Measurements from ENCODE around the gene PPP2R2D.
"Not testable (repeated sequence)": the region's sequence is repeated elsewhere in the genome, so short reads cannot be mapped to it uniquely, and the experiment has no call there.

Gene PPP2R2D

DNA sequence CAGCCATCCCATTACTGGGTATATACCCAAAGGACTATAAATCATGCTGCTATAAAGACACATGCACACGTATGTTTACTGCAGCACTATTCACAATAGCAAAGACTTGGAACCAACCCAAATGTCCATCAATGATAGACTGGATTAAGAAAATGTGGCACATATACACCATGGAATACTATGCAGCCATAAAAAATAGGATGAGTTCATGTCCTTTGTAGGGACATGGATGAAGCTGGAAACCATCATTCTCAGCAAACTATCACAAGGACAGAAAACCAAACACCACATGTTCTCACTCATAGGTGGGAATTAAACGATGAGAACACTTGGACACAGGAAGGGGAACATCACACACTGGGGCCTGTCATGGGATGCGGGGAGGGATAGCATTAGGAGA, 87.0 kb downstream of the PPP2R2D start:
- not testable (repeated sequence) for H3K27ac Mint-ChIP-seq; H3K36me3 Mint-ChIP-seq; H3K4me1 Mint-ChIP-seq; H3K27me3 Mint-ChIP-seq; ATAC-seq (replicated peaks); H3K9me3 Mint-ChIP-seq; H3K4me3 Mint-ChIP-seq; DNase-seq

DNA sequence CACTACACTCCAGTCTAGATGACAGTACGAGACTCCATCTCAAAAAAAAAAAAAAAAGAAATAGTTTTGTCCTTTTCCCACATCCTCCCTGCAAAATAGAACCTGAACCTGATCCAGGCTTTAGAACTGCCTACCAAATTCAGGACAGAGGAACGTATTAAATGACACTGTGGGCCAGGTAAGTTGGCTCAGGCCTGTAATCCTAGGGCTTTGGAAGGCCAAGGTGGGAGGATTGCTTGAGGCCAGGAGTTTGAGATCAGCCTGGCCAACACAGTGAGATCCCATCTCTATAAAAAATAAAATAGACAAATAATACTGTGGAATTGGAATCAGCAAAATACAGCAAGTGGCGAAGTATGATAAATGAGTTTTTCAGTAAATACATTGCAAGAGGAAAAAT, 90.9 kb downstream of the PPP2R2D start:
- Mint-ChIP-seq H3K36me3 (peaks cover 0 to 4% of the 10 kb centered on the region in 2 donors), H3K4me3 (no peak overlapping the region), H3K27me3 (peaks cover 4 to 5% of the 10 kb centered on the region in 2 donors), H3K27ac (no peak overlapping the region), H3K9me3 (peaks cover 0 to 2% of the 10 kb centered on the region in 2 donors), H3K4me1 (no peaks in the 10 kb centered on the region)
- no peak for ATAC-seq (replicated peaks)
- no peak for DNase-seq

DNA sequence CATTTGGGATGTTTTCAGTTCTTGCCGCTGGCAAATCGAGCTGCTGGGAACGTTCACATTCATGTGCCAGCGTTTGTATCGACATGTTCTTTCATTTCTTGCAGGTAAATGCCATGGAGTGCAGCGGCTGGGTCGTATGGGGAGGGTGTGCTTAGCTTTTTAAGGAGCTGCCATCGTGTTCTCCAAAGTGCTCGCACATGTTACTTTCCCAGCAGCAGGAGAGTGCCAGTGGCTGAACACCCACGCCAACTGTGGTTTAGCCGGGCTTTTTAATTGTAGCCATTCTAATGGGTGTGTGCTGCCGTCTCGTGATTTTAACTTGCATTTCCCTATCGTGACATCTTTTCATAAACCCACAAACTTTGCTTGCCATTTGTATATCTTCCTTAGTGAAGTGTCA, 92.5 kb downstream of the PPP2R2D start:
- Mint-ChIP-seq H3K4me1 (no peaks in the 10 kb centered on the region), H3K27me3 (peaks cover 5 to 6% of the 10 kb centered on the region in 2 donors), H3K27ac (no peak overlapping the region), H3K36me3 (peaks cover 0 to 5% of the 10 kb centered on the region in 2 donors), H3K4me3 (no peak overlapping the region), H3K9me3 (no peaks in the 10 kb centered on the region)
- ATAC-seq (replicated peaks) (no peak), DNase-seq (no peak)

DNA sequence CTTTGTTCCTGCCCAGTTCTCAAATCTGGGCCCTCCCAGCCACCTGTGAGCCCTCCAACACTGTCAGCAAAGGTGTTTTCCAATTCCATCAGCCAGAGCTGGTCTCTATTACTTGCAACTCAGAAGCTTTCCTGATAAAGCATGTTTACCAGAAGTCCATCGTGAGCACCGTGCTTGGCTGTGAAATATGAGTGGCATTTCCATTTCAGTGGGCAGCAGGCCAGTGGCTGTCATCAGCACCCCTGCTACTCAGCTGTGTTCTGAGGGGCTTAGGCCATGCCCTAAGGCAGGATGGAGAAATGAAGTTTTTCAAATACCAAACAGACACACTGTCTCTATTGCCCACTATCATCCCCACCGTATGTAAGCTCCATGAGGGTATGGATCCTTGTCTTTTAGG, 93.6 kb downstream of the PPP2R2D start:
- no peak overlapping the region for H3K27ac Mint-ChIP-seq

DNA sequence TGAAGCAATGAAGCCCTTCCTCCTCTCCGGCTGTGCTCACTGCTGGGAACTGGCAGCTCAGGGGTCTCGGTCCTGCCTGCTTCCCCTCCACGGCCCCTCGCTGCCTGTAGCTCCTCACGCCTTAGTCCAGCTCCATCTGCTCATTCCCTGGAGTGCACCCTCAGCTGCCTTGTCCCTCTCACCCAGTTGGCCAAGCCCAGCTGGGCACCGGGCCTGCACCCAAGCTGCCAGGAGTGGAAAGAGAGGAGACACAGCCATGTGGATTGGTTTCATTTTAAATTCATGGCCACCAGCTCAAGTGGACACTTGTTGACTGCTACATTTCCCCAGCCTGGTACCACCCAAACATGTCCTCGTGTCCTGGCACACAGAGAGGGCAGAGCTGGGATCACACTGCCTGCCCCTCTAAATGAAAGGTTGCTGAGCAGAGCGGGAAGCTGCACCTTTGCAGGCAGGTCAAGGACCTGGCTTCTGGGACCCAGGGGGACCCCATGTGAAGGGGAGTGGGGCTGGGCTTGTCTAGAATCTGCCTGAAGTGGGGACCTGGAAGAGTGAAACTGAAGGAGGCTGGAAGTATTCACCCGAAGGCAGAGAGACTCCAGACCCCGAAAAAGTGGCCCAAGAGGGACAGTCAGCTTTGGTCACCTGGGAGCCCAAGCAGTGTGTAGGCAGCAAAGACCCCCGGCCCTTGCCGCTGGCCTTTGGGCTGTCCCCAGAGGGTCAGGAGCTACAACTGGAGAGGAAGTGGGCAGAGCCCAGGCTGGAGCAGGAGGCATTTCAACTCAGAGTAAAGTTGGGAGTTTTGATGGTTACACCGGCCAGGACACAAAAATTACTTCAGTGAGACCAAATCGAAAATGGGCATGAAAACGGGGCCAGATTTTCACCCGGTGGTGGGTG, 95.9 kb downstream of the PPP2R2D start:
- ATAC-seq (replicated peaks), result no peak
- Mint-ChIP-seq H3K4me3 (no peak overlapping the region), H3K27me3 (peaks cover 6 to 11% of the 10 kb centered on the region in 2 donors), H3K4me1 (no peaks in the 10 kb centered on the region), H3K27ac (no peak overlapping the region), H3K36me3 (peaks cover 0 to 5% of the 10 kb centered on the region in 2 donors), H3K9me3 (no peaks in the 10 kb centered on the region)
- no peak for DNase-seq

More for the DNA sequence above, 93.6 kb downstream of the PPP2R2D start:
- Mint-ChIP-seq H3K36me3 (peaks cover 0 to 5% of the 10 kb centered on the region in 2 donors), H3K4me1 (no peaks in the 10 kb centered on the region), H3K27me3 (peaks cover 5 to 6% of the 10 kb centered on the region in 2 donors), H3K4me3 (no peak overlapping the region), H3K9me3 (no peaks in the 10 kb centered on the region)
- DNase-seq, result no peak
- no peak for ATAC-seq (replicated peaks)

DNA sequence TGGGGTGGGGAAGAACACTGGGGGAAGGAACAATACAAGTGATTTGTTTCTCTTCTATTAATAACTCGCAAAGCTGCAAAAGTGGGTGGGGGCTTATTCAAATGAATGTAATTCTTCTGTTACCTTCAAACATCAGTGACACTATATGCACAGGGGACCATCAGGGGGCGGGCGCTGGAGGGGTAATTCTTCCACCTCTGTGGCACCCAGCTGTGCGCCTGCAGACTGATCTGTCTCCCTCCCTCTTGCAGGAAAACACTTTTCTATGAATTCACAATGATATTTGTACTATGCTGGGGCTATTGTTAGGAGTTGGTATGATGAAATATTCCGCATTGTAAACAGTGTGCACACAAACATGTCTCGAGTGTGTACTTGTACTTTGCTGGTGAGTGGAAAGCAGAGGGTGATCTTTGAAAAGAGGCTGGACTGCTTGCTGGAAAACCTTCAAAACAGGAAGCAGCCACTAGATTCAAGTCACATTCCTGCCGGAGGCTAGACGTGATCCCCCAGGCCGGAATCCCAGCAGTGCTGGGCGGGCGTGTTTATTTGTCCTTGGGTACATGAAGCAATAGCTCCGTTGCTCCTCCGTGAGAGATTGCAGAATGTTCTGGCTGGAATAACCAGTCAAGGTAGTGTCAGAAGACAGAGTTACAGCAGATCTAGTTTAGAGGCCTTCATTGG, 96.7 kb downstream of the PPP2R2D start:
- Mint-ChIP-seq H3K4me3 (no peak overlapping the region), H3K36me3 (peaks cover 0 to 5% of the 10 kb centered on the region in 2 donors), H3K27me3 (peaks cover 9 to 17% of the 10 kb centered on the region in 2 donors), H3K27ac (no peak overlapping the region), H3K4me1 (no peaks in the 10 kb centered on the region), H3K9me3 (no peaks in the 10 kb centered on the region)
- ATAC-seq (replicated peaks) (no peak), DNase-seq (no peak)

DNA sequence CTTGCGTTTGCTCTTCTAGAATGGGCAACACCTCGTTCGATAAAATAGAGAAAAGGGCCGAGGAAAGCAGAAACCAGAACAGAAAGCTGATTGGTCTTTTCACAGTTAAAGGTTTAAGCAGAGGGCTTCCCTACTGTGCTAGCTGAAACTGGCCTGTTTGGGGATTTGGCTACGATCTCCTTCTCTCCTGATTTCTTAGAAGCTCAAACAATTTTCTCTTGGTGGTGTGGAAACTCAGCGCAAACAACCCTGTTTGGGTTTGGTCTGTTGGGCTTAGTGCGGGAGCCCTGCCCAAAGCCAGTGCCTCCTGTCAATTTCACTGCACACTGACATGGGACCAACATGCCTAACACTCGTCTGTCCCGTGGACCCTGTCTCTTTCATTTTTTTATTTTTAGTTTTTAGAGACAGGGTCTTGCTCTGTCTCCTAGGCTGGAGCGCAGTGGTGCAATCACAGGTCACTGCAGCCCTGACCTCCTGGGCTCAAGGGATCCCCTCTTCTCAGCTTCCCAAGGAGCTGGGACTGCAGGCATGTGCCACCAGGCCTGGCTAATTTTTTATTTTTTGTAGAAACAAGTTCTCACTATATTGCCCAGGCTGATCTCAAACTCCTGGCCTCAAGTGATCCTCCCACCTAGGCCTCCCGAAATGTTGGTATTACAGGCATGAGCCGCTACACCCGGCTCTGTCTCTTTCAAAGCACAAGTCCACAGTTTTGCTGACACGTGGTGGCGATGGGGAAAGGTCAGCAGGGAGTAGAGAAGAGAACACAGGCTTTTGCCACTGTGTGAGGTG, 97.4 kb downstream of the PPP2R2D start:
- ATAC-seq (replicated peaks) (no peak), DNase-seq (no peak)
- Mint-ChIP-seq H3K4me3 (no peak overlapping the region), H3K27ac (no peak overlapping the region), H3K27me3 (peaks cover 9 to 23% of the 10 kb centered on the region in 2 donors), H3K9me3 (no peaks in the 10 kb centered on the region), H3K4me1 (no peaks in the 10 kb centered on the region), H3K36me3 (peaks cover 0 to 5% of the 10 kb centered on the region in 2 donors)

DNA sequence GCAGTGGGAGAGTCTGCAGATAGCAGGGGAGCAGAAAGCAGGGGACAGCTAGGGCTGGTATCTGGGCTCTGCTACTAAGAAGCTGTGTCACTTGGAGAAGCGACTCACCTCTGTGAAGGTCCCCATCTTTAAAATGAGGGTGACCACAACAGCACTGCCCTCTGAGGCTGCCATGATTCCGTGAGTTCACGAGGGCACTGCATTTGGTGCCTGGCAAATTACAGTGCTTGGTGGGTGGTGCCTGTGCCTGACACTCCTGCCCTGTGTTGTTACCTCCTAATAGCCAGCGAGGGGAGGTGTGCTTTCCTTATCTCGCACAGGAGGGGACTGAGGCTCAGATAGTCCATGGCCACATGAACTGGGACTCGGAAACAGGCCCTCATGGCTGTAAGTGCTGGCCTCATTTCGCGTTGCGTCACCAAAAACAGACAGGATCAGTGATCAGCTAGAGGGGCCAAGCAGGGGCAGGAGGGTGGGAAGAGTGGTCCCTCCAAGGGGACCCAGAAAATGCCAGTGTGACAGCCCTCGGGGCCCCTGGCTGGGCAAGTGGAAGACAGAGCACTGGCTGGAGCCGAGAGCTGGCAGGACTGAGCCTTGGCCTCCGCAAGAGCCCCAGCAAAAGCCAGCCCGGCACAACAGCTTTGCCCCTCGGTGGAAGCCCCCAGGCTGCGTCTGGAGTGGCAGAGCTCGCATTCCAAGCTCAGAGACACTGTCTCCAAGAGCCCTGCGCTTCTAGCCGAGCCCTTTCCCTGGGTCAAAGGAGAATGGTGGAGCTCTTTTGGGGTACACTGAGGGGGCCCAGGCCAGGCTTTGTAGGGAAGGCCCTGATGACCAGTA, 98.3 kb downstream of the PPP2R2D start:
- Mint-ChIP-seq H3K27ac (no peak overlapping the region), H3K9me3 (no peaks in the 10 kb centered on the region), H3K36me3 (peaks cover 0 to 5% of the 10 kb centered on the region in 2 donors), H3K4me1 (no peaks in the 10 kb centered on the region), H3K27me3 (peaks cover 9 to 28% of the 10 kb centered on the region in 2 donors), H3K4me3 (no peak overlapping the region)
- ATAC-seq (replicated peaks) (no peak), DNase-seq (no peak)

DNA sequence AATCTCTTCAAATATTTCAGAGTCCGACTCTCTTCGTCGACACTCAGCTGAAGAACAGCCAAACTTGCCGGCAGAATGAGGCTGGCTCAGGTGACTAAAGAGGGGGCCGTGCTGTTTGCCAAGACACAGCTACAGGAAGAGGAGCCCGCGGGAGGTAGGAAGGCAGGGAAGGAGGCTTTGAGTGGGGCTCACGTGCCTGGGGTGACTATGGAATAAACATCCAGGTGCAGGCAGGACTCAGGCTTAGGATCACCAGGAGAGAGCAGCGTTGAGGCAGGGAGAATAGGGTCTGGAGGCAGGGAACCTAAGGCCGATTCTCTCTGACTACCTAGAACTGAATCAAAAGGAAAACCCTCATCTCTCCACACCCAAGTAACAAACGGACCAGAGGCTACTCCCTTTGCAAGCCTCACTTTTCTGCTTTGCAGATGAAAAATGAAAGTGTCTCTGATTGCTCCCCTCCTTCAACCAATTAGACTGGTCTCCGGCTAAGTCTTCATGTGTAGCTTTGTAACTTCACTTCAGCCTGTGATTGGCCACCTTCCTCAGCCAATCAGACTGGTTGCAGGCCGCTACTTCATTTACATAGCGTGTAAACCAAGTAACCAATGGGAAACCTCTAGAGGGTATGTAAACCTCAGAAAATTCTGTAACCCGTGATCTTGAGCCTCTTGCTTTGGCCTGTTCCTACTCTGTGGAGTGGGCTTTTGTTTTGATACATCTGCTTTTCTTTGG, 100.6 kb downstream of the PPP2R2D start:
- no peaks in the 10 kb centered on the region for H3K9me3 Mint-ChIP-seq
- no peak overlapping the region for H3K4me3 Mint-ChIP-seq
- DNase-seq, result no peak
- peaks cover 8 to 26% of the 10 kb centered on the region in 2 donors for H3K27me3 Mint-ChIP-seq
- H3K4me1 Mint-ChIP-seq, result no peaks in the 10 kb centered on the region
- peaks cover 0 to 7% of the 10 kb centered on the region in 2 donors for H3K36me3 Mint-ChIP-seq
- no peak for ATAC-seq (replicated peaks)
- no peak overlapping the region for H3K27ac Mint-ChIP-seq

DNA sequence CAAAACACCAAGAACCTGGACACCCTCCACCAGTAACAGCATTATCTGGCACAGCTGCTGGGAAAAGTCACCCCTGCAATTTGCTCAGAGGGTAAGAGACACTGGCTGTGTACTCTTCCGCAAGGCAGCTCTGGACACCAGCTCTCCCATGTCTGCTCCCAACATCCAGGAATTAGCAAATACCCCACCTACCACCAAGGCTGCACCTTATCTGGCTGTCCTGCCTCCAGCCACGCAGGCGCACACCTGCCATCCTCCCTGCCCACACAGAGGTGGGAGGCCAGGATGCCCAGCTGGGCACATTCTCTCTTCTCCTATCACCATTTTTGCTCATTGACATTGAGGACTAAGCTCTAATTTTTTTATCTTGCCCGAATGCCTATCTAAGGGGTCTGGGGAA, 101.2 kb downstream of the PPP2R2D start:
- H3K27ac Mint-ChIP-seq, result no peak overlapping the region
- H3K4me1 Mint-ChIP-seq, result no peaks in the 10 kb centered on the region
- peaks cover 0 to 3% of the 10 kb centered on the region in 2 donors for H3K36me3 Mint-ChIP-seq
- ATAC-seq (replicated peaks) (no peak), DNase-seq (no peak)
- no peaks in the 10 kb centered on the region for H3K9me3 Mint-ChIP-seq
- H3K27me3 Mint-ChIP-seq, result peaks cover 7 to 26% of the 10 kb centered on the region in 2 donors
- H3K4me3 Mint-ChIP-seq, result no peak overlapping the region

DNA sequence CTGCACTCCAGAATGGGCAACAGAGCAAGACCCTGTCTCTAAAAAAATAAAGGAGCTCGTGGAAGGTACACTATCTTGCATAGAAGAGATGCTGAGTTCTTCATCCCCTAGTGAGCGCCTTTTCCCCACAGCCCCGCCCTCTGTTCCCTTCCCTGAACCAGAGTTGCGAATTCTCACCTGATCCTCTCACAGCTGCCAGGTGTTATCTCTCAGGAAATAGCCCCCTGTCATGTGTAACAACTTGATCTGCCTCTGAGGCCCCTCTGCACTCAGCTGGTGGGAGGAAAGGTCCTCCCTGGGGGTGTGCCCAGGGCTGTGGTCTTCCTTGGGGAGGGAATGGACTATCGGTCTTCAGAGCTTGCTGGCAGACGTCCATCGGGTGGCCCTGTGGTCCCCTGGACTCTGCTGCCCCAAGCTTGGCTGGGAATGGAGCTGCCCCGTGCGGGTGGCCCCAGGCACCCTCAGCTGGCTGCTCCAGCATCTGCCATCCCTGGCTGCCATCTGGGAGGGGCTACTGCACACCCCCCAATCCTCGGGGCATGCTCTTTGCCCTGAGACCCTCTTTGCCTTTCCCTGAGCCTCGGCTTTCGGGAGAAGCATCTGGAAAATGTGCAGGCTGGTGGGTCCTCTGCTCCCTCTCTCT, 102.6 kb downstream of the PPP2R2D start:
- Mint-ChIP-seq H3K9me3 (no peaks in the 10 kb centered on the region), H3K4me1 (no peaks in the 10 kb centered on the region), H3K27ac (no peak overlapping the region), H3K4me3 (no peak overlapping the region), H3K36me3 (peaks cover 0 to 3% of the 10 kb centered on the region in 2 donors), H3K27me3 (peaks cover 13 to 35% of the 10 kb centered on the region in 2 donors)
- ATAC-seq (replicated peaks) (no peak), DNase-seq (no peak)

DNA sequence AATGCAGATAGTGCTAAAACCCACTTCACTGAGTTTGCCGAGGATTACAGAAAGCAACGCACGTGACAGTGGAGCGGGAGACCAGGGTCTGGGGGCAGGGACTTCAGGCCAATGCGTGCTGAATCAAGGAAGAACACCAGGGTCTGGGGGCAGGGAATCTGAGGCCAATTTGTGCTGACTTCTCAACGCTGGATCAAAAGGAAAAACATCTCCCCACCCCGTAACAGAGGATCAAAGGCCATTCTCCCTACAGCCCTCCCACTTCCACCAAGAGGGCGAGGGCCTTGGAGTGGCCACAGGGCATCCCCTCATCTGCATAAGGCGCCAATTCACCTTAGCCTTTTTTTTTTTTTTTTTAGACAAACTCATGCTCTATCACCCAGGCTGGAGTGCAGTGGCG, 103.2 kb downstream of the PPP2R2D start:
- Mint-ChIP-seq H3K36me3 (peaks cover 0 to 3% of the 10 kb centered on the region in 2 donors), H3K4me1 (no peaks in the 10 kb centered on the region), H3K27me3 (peaks cover 18 to 40% of the 10 kb centered on the region in 2 donors), H3K4me3 (no peak overlapping the region), H3K27ac (no peak overlapping the region), H3K9me3 (no peaks in the 10 kb centered on the region)
- DNase-seq, result no peak
- no peak for ATAC-seq (replicated peaks)

DNA sequence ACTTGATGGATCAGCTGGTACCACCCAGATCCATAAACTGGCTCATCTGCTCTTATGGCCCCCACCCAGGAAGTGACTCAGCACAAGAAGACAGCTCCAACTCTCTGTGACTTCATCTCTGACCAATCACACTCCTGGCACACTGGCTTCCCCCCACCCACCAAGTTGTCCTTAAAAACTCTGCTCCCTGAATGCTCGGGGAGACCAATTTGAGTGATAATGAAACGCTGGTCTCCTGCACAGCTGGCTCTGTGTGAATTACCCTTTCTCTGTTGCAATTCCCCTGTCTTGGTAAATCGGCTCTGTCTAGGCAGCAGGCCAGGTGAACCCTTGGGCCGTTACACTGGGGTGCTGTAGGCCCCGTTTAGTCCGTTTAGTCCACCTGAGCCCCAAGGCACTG, 104.3 kb downstream of the PPP2R2D start:
- ATAC-seq (replicated peaks), result no peak
- Mint-ChIP-seq H3K9me3 (no peaks in the 10 kb centered on the region), H3K4me1 (no peaks in the 10 kb centered on the region), H3K27me3 (peaks cover 19 to 47% of the 10 kb centered on the region in 2 donors), H3K36me3 (peaks cover 0 to 3% of the 10 kb centered on the region in 2 donors), H3K27ac (no peak overlapping the region), H3K4me3 (no peak overlapping the region)
- DNase-seq, result no peak
